ENCODE results near the gene FBXL20. TPM values are rescaled to one million over a fixed set of nuclear protein-coding genes. Genes with fewer than 3 reads are reported as not detected.
A peak's percentile ranks its signal among the peaks of the same experiment; 100 is the strongest.

The FBXL20 gene
- total RNA-seq, 1 experiment from 2014 or later = 71.5 TPM

DNA sequence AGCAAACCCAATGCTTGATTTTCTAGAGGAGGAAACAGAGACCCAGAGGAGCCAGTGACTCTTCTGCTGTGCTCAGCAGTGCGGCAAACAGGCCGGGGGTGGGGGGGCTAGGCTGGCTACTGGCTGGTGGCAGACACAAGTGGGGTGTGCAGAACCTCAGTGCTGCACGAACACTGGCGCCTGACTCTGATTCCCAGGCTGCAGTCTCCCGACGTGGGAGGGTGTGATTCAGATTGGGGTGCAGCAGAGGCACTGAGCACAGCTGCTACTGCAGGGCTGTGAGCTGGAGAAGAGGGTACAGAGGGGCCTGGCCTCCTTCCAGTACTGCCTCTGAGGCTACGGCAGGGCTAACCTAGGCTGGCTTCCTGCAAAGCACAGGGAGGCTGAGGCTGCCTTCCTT, 193.3 kb downstream of the FBXL20 start:
- no TSS peak for BruUV-seq (replicated peaks)
- TF ChIP-seq, protein P1, sequence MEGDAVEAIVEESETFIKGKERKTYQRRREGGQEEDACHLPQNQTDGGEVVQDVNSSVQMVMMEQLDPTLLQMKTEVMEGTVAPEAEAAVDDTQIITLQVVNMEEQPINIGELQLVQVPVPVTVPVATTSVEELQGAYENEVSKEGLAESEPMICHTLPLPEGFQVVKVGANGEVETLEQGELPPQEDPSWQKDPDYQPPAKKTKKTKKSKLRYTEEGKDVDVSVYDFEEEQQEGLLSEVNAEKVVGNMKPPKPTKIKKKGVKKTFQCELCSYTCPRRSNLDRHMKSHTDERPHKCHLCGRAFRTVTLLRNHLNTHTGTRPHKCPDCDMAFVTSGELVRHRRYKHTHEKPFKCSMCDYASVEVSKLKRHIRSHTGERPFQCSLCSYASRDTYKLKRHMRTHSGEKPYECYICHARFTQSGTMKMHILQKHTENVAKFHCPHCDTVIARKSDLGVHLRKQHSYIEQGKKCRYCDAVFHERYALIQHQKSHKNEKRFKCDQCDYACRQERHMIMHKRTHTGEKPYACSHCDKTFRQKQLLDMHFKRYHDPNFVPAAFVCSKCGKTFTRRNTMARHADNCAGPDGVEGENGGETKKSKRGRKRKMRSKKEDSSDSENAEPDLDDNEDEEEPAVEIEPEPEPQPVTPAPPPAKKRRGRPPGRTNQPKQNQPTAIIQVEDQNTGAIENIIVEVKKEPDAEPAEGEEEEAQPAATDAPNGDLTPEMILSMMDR (IDR thresholded peaks at IDR 0.05; ENCODE audit: unreplicated experiment) = no peak
- Mint-ChIP-seq H3K9me3 (ENCODE audit: low read depth, unreplicated experiment) (no peaks in the 10 kb centered on the region), H3K4me3 (ENCODE audit: low read depth, unreplicated experiment) (no peak overlapping the region), H3K4me1 (ENCODE audit: low read depth, unreplicated experiment) (peaks cover 31% of the 10 kb centered on the region), H3K36me3 (ENCODE audit: insufficient read depth, unreplicated experiment) (peaks cover 45% of the 10 kb centered on the region), H3K27me3 (ENCODE audit: unreplicated experiment) (peaks cover 49% of the 10 kb centered on the region), H3K27ac (ENCODE audit: unreplicated experiment) (no peak overlapping the region)
- CTCF ChIA-PET = interaction anchor here (1.1 to 7.8 kb wide), 11 partner anchors 8 to 193 kb away, joined by 3 to 442 read pairs (median 10); partner anchors contain the start of genes CACNB1, FBXL20 and RPL19
- no peak for DNase-seq
- intact Hi-C loops (cut with micrococcal nuclease; ENCODE audit: unreplicated experiment) = loop anchor here (5.0 kb wide), 1 partner anchor 194 kb away; the partner anchor contains the start of gene FBXL20

DNA sequence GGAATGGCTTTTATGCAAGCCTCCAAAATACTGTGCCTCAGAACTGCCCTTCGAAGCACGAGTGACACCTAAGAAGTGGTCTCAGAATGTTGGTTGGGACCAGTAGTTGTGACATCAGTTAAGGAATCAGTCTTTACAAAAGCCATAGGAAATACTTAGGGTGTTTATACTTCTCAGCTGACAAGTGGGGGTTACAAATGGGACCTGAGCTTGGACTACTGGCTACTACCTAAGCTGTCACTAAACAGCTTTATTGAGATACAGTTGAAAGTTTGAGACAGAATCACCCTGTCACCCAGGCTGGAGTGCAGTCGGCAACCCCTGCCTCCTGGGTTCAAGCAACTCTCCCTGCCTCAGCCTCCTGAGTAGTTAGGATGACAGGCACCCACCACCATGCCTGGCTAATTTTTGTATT, 196.3 kb downstream of the FBXL20 start:
- CTCF ChIA-PET = interaction anchor here (0.7 to 7.8 kb wide), 11 partner anchors 9 to 876 kb away, joined by 3 to 442 read pairs (median 10); no protein-coding TSS in a partner anchor
- intact Hi-C loops (cut with micrococcal nuclease; ENCODE audit: unreplicated experiment) = loop anchor here (5.0 kb wide), 1 partner anchor 197 kb away; the partner anchor contains the start of gene FBXL20
- H3K4me1 Mint-ChIP-seq (ENCODE audit: low read depth, unreplicated experiment) = peaks cover 36% of the 10 kb centered on the region
- TF ChIP-seq, protein P1 (IDR thresholded peaks at IDR 0.05; ENCODE audit: unreplicated experiment) = no peak
- H3K9me3 Mint-ChIP-seq (ENCODE audit: low read depth, unreplicated experiment) = no peaks in the 10 kb centered on the region
- H3K4me3 Mint-ChIP-seq (ENCODE audit: low read depth, unreplicated experiment) = no peak overlapping the region
- no TSS peak for BruUV-seq (replicated peaks)
- H3K27me3 Mint-ChIP-seq (ENCODE audit: unreplicated experiment) = peaks cover 26% of the 10 kb centered on the region
- H3K36me3 Mint-ChIP-seq (ENCODE audit: insufficient read depth, unreplicated experiment) = peaks cover 72% of the 10 kb centered on the region
- no peak for DNase-seq
- H3K27ac Mint-ChIP-seq (ENCODE audit: unreplicated experiment) = peak overlapping the region; percentile 18

DNA sequence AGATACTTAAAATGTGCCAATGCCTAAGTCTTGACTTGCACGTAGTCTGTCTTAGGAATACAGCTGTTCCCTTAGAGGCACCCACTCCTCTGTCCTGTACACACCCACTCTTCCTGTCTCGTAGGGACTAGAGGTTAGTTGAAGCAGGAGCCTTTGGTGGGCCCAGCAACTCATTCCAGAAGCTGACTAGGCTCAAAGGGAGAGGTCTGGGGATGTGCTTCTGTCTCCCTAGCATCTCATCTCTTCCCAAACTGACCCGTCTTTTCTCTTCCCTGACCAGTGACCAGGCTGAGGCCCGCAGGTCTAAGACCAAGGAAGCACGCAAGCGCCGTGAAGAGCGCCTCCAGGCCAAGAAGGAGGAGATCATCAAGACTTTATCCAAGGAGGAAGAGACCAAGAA, 197.2 kb downstream of the FBXL20 start:
- intact Hi-C loops (cut with micrococcal nuclease; ENCODE audit: unreplicated experiment) = no loop called here
- CTCF ChIA-PET = interaction anchor here (0.6 to 7.8 kb wide), 7 partner anchors 10 to 221 kb away, joined by 3 to 442 read pairs (median 10); no protein-coding TSS in a partner anchor
- peaks cover 78% of the 10 kb centered on the region for H3K36me3 Mint-ChIP-seq (ENCODE audit: insufficient read depth, unreplicated experiment)
- DNase-seq = no peak
- H3K27me3 Mint-ChIP-seq (ENCODE audit: unreplicated experiment) = peaks cover 17% of the 10 kb centered on the region
- TSS peak; percentile 1 for BruUV-seq (replicated peaks)
- TF ChIP-seq, protein P1 (IDR thresholded peaks at IDR 0.05; ENCODE audit: unreplicated experiment) = no peak
- peaks cover 36% of the 10 kb centered on the region for H3K4me1 Mint-ChIP-seq (ENCODE audit: low read depth, unreplicated experiment)
- no peak overlapping the region for H3K4me3 Mint-ChIP-seq (ENCODE audit: low read depth, unreplicated experiment)
- H3K9me3 Mint-ChIP-seq (ENCODE audit: low read depth, unreplicated experiment) = no peaks in the 10 kb centered on the region
- peak overlapping the region; percentile 3 for H3K27ac Mint-ChIP-seq (ENCODE audit: unreplicated experiment)

Other genes starting within 250 kb of the FBXL20 start
- 0.39 and 0.52 TPM in 2 replicates for gene PLXDC1, start 250.0 kb downstream of the FBXL20 start, total RNA-seq (2022)
- gene ARL5C, start 235.5 kb downstream of the FBXL20 start, total RNA-seq (2022) = not detected in 2 replicates
- gene CACNB1, start 204.0 kb downstream of the FBXL20 start, total RNA-seq (2022) = 44.1 and 52.1 TPM in 2 replicates
- 6,584 and 6,763 TPM in 2 replicates for gene RPL19, start 201.3 kb downstream of the FBXL20 start, total RNA-seq (2022)
- not detected in 2 replicates for gene STAC2, start 175.7 kb downstream of the FBXL20 start, total RNA-seq (2022)
- 227 and 230 TPM in 2 replicates for gene MED1, start 49.6 kb upstream of the FBXL20 start, total RNA-seq (2022)
- gene CDK12, start 59.9 kb upstream of the FBXL20 start, total RNA-seq (2022) = 321 and 329 TPM in 2 replicates
- not detected in 2 replicates for gene NEUROD2, start 206.3 kb upstream of the FBXL20 start, total RNA-seq (2022)
- 8.3 and 11.1 TPM in 2 replicates for gene PPP1R1B, start 225.3 kb upstream of the FBXL20 start, total RNA-seq (2022)
- 2,579 and 2,697 TPM in 2 replicates for gene STARD3, start 235.5 kb upstream of the FBXL20 start, total RNA-seq (2022)

Data from Calu3 (cell line).